GM18858 (cell line): ENCODE results near the gene PPRC1.
A peak's percentile ranks its signal among the peaks of the same experiment; 100 is the strongest.

Experiments used
- ATAC-seq: cut with Tn5 transposase; IDR thresholded peaks from one replicate; pipeline ENCODE4 v1.9.1; 2021; ENCODE audit not compliant: unreplicated experiment

The PPRC1 gene, protein sequence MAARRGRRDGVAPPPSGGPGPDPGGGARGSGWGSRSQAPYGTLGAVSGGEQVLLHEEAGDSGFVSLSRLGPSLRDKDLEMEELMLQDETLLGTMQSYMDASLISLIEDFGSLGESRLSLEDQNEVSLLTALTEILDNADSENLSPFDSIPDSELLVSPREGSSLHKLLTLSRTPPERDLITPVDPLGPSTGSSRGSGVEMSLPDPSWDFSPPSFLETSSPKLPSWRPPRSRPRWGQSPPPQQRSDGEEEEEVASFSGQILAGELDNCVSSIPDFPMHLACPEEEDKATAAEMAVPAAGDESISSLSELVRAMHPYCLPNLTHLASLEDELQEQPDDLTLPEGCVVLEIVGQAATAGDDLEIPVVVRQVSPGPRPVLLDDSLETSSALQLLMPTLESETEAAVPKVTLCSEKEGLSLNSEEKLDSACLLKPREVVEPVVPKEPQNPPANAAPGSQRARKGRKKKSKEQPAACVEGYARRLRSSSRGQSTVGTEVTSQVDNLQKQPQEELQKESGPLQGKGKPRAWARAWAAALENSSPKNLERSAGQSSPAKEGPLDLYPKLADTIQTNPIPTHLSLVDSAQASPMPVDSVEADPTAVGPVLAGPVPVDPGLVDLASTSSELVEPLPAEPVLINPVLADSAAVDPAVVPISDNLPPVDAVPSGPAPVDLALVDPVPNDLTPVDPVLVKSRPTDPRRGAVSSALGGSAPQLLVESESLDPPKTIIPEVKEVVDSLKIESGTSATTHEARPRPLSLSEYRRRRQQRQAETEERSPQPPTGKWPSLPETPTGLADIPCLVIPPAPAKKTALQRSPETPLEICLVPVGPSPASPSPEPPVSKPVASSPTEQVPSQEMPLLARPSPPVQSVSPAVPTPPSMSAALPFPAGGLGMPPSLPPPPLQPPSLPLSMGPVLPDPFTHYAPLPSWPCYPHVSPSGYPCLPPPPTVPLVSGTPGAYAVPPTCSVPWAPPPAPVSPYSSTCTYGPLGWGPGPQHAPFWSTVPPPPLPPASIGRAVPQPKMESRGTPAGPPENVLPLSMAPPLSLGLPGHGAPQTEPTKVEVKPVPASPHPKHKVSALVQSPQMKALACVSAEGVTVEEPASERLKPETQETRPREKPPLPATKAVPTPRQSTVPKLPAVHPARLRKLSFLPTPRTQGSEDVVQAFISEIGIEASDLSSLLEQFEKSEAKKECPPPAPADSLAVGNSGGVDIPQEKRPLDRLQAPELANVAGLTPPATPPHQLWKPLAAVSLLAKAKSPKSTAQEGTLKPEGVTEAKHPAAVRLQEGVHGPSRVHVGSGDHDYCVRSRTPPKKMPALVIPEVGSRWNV (N-terminal part only)

DNA sequence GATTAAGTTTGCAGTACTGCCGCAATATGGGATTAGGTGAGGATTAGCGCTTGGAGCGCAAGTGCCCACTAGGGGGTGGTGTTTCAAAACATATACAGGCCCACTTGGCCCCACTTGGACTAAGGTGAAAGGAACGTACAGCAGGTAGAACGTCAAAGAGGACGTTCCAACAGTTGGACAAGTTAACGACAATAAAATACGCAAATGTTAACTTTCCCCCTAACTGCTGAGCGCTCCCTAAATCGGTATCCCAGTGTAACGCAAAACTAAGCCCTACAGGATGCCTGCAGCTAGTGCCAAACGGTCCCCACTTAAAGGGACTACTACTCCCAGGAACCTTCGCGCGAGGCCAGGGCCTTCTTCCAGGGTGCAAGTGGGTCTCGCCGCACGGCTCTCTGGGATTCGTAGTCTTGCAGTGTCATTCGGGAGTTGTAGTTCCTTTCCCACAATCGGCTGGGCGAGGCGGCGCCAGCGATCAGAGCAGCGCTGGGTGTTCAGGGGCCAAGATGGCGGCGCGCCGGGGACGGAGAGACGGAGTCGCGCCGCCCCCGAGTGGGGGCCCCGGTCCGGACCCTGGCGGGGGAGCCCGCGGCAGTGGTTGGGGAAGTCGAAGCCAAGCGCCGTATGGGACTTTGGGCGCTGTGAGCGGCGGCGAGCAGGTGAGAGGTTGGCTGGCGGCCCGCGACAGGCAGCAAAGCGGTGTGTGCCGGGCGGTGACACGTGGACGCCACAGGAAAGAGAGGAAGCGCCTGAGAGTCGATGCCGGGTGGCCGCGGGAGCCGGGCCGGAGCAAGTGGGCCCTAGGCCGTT is at the start of gene PPRC1:
PPRC1 (plus strand) TSS at position 478 of the 810 bp plus-strand sequence; CDS start at position 507, 29 bp downstream.
- peak; percentile 92 for ATAC-seq

DNA sequence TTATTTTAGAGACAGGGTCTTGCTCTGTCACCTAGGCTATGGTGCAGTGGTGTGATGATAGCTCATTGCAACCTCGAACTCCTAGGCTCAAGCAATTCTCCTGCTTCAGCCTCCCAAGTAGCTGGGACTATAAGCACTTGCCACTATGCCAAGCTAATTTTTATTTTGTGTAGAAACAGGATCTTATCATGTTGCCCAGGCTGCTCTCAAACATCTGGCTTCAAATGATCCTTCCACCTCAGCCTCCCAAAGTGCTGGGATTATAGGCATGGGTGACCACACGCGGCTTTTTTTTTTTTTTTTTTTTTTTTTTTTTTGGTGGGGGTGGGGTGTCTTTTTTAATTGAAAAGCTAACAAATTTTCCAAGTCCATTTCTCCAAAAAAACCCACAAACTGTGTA is 49.3 kb upstream of the PPRC1 start:
- no peak for ATAC-seq

DNA sequence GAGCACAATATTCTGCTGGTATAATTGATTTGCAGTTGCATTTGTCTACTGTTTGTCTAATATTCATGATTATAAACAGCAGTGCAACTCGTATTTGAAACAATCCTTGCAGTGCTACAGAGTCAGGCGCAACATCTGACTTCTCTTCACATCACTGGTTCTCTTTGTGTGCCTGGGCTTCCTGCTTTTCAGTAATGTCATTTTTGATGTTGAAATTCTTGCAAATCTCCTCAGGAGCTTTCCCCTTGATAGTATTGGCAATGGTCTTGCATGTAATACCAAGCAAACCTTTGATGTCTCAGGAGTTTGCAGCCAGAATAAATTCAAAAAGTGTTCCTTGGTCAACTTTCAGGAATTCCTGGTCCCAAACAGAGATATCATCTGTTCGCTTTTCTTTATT is 47.5 kb upstream of the PPRC1 start:
- ATAC-seq = no peak

DNA sequence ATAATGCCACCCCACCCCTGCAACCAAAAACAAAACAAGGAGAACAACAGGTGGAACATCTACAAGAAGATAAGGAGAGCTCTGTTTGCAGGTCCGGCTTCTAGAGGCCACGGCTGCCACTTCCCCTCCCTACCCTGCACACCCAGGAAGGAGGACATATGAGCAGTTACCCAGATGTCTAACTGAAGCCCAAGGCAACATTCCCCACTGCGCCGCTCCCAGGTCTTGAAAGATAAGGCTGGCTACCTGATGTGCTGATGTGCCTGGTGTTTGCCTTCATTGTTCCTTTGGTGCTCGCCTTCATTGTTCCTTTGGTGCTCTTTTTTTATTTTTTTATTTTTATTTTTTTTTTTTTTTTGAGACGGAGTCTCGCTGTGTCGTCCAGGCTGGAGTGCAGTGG is 46.6 kb upstream of the PPRC1 start:
- ATAC-seq = no peak

DNA sequence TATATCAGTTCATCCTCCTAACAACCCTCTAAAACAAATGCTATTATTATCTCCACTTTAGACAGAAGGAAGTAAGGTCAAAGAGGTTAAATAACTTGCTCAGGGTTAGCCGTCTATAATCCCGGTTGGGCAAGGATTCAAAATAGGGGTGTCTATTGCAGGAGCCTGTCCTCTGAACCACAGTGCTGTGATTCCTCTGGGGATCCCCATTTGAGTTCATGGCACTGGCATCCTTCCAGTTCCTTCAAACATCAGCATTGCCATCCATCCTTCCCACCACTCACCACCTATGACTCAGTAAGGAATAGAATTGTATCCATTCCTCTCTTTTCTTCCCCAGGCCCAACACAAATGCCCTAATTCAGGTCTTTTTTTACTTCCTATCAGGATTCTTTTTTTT is 42.1 kb upstream of the PPRC1 start:
- no peak for ATAC-seq

DNA sequence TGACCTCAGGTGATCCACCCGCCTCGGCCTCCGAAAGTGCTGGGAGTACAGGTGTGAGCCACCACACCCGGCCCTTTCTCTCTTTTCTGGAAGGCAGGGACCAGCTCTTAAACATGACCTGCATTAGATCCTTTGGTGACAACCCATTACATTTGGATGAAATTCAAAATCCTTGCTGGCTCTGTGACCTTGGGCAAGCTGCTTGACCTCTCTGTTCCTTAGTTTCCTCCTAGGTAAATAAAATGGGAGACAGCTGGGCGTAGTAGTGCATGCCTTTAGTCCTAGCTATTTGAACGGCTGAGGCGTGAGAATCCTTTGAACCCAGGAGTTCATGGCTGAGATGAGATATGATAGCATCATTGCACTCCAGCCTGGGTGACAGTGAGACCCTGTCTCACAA is 36.4 kb upstream of the PPRC1 start:
- ATAC-seq = no peak

DNA sequence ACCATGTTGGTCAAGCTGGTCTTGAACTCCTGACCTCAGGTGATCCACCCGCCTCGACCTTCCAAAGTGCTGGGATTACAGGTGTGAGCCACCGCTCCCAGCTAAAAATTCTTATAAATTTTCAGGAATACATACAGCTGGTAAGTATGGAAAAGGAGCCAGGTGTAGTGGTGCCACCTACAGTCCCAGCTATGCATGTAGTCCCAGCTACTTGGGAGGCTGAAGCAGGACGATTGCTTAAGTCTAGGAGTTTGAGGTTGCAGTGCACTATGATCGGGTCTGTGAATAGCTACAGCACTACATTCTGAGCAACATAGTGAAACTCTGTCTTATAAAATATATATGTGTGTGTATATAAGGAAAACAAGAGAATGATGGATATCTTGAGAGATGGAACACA is 31.7 kb upstream of the PPRC1 start:
- no peak for ATAC-seq

DNA sequence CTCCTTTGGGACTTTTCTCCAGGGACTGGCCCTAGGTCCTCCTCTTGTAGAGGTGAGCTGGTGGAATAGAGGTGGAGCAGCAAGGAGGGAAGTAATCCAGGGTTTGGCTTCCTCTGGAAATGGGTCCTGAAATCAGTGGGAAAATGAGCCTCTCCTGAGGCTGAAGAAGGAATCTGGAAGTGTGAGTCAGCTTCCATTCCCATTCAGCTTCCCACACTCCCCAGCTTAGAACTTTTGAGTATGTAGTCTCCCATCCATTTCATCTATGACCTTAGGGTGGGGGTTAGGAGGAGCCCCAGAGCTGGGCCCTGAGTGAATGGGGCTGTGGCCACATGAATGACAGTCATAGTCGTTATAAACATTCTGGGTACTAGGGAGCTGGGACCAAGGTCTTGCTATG is 30.4 kb upstream of the PPRC1 start:
- no peak for ATAC-seq

DNA sequence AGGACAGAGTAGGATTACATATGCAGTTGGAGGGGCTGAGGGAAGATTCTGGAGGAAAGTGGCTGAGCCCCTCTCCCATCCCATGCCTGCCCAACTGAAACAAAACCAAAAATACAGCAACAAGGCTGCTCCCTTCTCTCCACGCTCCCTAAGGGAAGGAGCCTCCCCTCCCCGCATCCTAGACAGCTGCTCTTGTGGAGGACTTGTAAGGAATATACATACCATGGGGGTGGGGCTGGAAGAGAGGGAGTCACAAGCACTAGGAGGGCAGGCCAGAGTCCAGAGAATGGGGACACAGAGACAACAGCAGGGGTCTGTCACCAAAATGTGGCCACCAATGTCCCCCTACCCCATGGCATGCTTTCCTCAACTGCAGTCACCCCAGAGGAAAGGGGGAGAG is 25.8 kb upstream of the PPRC1 start:
- no peak for ATAC-seq

DNA sequence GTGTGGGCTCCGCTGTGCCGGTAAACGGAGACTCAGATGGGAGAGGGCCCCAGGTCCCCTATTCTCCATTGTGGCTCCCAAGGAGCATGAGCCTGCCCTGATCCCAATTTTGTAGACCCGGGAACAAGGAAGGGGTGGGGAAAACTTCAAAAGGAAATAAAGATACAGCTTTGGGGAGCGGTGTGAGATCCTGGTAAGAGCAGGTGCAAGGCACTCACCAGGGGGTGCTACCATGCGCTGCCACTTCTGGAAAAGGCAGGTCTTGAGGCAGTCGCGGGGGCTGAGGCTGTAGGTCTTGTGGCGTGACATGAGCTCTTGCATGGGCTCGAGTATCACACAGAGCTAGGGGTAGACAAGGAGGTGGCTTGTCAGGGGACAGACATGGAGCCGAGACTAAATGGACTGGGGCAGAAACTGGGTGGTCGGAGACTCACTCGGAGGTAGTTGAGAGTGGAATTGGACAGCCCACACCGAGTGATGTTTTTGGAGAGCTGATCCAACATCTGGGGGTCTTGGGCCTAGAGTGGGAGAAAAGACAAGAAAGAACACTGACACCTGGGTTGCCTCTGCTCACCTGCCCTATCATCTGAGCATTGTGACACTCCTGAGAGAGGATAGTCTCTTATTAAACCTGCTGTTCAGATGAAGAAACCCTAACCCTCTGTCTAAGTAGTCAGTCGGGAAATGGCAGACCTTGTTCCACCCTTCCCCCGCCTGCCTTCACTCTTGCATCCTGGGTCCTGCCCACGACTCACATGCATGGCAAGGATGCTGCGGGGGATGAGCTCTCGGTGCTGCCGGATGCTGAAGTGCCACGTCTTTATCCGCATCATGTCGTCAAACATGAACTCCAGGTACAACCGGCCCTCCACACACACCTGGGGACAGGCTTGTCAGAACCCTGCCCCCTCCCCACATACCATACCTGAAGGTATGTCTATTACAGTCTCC is 23.4 kb upstream of the PPRC1 start:
- ATAC-seq = no peak

DNA sequence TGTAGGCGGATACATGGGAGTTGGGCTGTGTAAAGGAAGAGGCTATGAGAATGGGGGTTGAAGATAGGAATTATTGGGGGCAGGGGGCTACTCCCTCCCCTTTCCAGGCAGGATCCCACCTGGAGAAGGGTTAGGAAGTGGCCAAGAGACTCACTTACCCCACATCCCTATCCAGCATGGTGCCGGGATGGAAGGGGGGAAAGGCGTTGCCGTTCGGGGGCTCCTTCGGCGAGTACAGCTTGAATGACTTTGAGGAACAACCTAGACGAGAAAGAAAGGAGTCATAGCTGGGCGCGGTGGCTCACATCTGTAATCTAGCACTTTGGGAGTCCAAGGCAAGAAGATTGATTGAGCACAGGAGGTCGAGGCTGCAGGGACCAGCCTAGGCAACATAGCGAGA is 21.6 kb upstream of the PPRC1 start:
- ATAC-seq = no peak

DNA sequence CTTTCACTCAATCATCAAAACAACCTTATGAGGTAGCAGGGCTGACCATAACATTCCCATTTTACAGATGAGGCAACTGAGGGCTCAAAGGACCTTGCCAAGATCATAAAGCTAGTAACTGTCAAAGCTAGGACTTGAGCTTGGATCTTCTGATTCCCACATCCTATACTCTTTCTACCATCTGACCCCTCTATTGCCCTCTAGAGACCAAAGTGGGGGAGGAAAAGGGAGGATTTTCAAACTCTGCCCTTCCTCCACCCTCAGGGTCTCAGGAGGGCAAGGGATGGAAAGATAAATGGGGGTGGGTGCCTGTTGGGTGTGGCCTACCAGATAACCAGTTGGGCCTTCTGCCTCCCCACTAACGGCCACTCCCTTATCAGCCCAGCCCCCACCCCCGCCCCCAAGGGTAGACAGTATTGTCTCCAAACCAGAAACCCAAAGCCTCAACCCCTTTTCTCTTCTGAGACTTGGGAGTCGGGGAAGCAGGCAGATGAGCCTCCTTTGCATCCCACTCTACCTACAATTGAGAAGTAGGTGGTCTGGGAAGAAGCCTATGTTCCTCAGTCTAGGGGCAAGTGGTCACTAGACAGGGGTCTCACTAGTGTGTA is 20.5 kb upstream of the PPRC1 start:
- ATAC-seq = no peak

DNA sequence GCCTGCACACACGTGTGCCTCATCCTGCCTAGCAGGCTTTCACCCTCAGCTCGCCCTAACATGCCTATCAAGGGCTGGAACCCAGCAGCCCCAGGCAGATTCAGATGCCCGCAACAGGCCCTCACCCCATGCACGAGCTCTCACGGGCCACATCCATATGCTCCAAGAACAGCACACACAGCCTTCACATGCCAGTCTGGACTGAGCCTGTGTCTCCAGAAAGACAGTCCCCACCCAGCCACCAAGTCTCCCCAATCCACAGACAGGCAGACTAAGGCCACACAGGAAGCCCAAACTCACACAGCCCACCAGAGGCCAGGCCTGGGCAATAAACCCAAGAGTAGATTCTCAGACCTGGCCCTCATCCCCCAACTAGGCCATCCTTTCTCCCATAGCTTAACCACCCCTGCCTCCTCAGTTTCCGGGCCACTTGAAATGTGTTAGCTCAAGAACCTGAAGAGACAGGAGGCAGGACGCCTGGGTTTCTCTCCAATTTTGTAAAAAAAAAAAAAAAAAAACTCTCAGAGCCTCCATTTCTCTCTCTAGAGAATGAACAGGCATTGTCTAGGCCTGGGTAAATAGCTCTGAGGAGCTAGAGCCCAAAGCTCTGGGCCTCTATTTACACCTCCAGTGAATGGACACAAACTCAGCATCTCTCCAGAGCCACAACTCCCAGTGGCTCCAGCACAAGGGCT is 19.4 kb upstream of the PPRC1 start:
- no peak for ATAC-seq

DNA sequence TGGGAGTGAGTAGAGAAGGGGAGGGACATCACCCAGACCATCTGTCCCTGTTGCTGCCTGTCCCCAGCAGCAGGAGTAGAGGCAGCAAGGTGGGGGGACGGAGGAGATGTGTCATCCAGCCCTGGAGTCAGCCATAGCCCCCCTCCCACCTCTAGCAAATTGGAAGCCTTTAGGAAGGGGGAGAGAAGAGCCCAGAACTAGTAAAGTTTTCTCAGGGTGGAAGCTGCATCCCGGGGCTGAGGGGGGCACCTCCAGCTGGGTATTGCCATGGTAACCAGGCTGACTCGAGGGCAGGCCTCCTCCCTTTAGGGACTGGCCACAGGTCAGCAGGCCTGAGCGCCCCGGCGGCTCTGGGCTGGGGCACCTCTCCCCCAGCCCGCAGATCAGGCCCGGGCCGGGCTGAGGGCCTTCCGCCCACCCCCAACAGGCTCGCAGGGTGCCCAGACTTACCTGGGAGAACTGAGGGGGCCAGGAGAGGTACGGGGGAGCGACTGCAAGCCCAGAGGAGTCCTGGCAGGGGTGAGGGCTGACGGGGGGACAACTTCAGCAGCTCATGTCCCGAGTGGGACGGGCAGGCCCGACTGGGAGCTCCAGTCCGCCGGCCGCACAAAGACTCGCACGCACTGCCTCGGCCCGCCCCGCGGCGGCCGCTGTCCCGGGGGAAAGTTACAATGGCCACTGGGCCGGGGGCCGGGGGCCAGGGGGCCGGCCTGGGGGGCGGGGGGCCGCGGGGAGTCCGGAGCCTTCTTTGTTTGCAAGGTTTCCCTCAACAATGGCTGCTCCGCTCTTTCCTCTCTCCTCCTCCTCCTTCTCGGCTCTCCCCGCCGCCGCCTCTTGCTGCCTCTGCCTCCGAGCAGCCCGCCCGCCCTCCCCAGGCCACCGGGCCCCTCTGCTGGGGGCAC is 18.6 kb upstream of the PPRC1 start:
- no peak for ATAC-seq

DNA sequence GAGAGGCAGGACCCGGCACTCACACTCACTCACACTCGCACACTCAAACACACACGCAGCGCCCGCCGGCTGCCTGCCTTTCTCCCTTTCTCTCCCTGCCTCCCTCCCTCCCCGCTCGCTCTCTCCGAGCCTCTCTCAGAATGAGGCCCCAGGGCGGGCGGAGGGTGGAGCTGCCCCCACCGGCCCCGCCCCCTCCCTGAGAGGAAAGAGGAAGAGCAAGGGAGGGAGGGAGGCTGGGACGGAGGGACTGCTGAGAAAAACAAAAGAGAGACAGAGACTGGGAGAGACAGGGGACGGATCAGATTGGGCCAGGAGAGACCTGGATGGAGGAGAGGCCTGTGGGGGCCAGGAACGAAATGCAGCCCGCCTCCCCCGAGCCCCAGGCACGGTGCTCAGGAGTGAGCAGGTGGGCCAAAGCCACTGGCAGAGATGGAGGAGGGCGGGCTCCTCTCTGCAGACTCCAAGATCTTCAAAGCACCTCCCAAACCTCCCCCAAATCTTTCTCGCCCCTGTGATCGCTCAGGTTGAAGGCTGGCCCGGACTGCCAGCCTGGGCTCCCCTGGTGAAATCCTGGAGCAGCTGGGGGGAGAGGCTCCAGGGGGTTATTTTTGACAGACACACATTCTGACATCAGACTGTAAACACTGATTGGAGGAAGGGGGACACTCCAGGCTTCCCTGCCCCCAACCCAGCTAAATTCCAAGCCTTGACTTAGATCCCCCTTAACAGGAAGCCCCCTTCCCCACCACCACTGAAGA is 17.8 kb upstream of the PPRC1 start:
- peak; percentile 50 for ATAC-seq

DNA sequence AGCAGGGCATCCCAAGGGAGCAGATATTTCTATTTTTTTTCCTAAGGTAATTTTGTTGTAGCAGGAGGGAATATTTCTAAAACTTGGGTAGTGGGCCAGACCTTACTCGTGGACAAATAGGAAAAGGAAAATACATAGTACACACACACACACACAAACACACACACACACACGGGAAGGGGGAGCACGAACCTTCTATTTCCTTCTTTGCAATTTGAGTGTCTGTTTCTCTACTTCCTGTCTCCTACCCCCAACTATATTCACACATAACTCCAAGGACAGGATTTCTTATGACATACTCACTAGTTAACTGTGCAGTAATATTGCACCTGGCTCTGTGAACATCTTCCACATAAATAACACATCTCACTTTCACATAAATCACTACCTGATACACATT is 17.1 kb upstream of the PPRC1 start:
- no peak for ATAC-seq

DNA sequence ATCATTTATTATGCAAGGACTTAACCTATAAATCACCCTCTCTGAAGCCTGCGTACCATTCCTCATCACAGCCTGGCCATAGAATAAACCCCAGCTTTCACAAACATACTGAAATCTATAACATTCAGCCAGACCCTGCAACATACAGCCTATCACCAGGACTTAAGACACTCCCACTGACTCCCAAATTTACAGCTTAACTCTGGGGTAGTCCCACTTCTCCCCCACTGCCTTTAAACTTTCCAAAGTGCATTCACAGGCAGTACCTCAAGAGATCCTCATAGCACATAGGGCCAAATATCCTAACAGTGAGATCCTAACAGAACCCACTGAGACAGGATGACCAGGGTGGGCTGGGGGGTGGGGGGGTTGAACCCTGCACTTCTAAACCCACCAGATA is 16.2 kb upstream of the PPRC1 start:
- no peak for ATAC-seq
